Naive thymus-derived CD4-positive, alpha-beta T cell (primary cell): ENCODE measurements around the gene GUK1. TPM values are rescaled to one million over a fixed set of nuclear protein-coding genes. Genes with fewer than 3 reads are reported as not detected.

Experiments used
- ATAC-seq: fragments of 150-1000 bp; cut with Tn5 transposase; 2 replicates; pipeline ENCODE4 v1.10.0; 2021; ENCODE audit warnings: mild to moderate bottlenecking, moderate library complexity
- CTCF ChIA-PET: fragments of 350-600 bp; sonication (Branson Sonifier 250); formaldehyde crosslinking; loops from one replicate; lab custom pipeline; 2021; ENCODE audit warnings: antibody characterized with exemption; lab: Charles Lee
- POLR2A ChIA-PET: fragments of 350-600 bp; sonication (Branson Sonifier 250); formaldehyde crosslinking; loops from one replicate; lab custom pipeline; 2021; ENCODE audit warnings: antibody characterized with exemption, inconsistent platforms; lab: Charles Lee
- DNase-seq, 9 donors: peaks; one replicate each; pipeline versions ENCODE4 v3.0.0 to v3.0.0-alpha.2; 2020 to 2022; ENCODE audit warnings: mixed read lengths in 1 of 9
- H3K27ac ChIP-seq: one replicate; pipeline ENCODE4 v1.7.0; 2013; ENCODE audit warnings: mild to moderate bottlenecking, low read depth, low read length, moderate library complexity
- H3K27me3 ChIP-seq, 2 donors: one replicate each; pipeline ENCODE4 v1.7.0; 2013; ENCODE audit warnings: low read length in 2 of 2, mild to moderate bottlenecking in 2 of 2, moderate library complexity in 2 of 2; ENCODE audit not compliant: control insufficient read depth in 2 of 2, insufficient read depth in 2 of 2
- H3K36me3 ChIP-seq, 3 experiments: 1 replicate in 2 of 3; 2 replicates in 1 of 3; pipeline ENCODE4 v1.7.0; 2013; ENCODE audit warnings: low read length in 3 of 3, mild to moderate bottlenecking in 3 of 3, moderate library complexity in 1 of 3; ENCODE audit not compliant: insufficient read depth in 3 of 3, control insufficient read depth in 2 of 3
- H3K4me1 ChIP-seq, 2 donors: one replicate each; pipeline ENCODE4 v1.7.0; 2013; ENCODE audit warnings: low read length in 2 of 2, mild to moderate bottlenecking in 2 of 2, moderate library complexity in 1 of 2; ENCODE audit not compliant: control insufficient read depth in 2 of 2, insufficient read depth in 2 of 2
- H3K4me3 ChIP-seq: 2 replicates; pipeline ENCODE4 v1.7.0; 2013; ENCODE audit warnings: mild to moderate bottlenecking, low read length
- H3K9me3 ChIP-seq, 3 experiments: 1 replicate in 2 of 3; 2 replicates in 1 of 3; pipeline ENCODE4 v1.7.0; 2013; ENCODE audit warnings: low read length in 3 of 3; ENCODE audit not compliant: control insufficient read depth in 2 of 3
- H3K27ac Mint-ChIP-seq, 9 donors: one replicate each; pipeline ENCODE4 v1.8.0; 2020 to 2022; ENCODE audit warnings: mixed read lengths in 9 of 9, mild to moderate bottlenecking in 8 of 9, moderate library complexity in 5 of 9, inconsistent platforms in 2 of 9
- H3K27me3 Mint-ChIP-seq, 5 donors: one replicate each; pipeline ENCODE4 v1.8.0; 2021 to 2022; ENCODE audit warnings: mixed read lengths in 5 of 5, mild to moderate bottlenecking in 1 of 5
- H3K36me3 Mint-ChIP-seq, 5 donors: one replicate each; pipeline ENCODE4 v1.8.0; 2020 to 2022; ENCODE audit warnings: mixed read lengths in 5 of 5, mild to moderate bottlenecking in 3 of 5, inconsistent platforms in 1 of 5
- H3K4me1 Mint-ChIP-seq, 7 donors: one replicate each; pipeline ENCODE4 v1.8.0; 2020 to 2022; ENCODE audit warnings: mixed read lengths in 7 of 7, mild to moderate bottlenecking in 3 of 7, inconsistent platforms in 1 of 7
- H3K4me3 Mint-ChIP-seq, 10 donors: one replicate each; pipeline ENCODE4 v1.8.0; 2020 to 2022; ENCODE audit warnings: mild to moderate bottlenecking in 10 of 10, mixed read lengths in 10 of 10, moderate library complexity in 6 of 10, inconsistent platforms in 2 of 10
- H3K9me3 Mint-ChIP-seq, 11 donors: one replicate each; pipeline ENCODE4 v1.8.0; 2020 to 2022; ENCODE audit warnings: mixed read lengths in 11 of 11, mild to moderate bottlenecking in 4 of 11, inconsistent platforms in 1 of 11, moderate library complexity in 1 of 11
- intact Hi-C, 2 donors: fragments of 100-400 bp; cut with micrococcal nuclease; formaldehyde crosslinking; loops; one replicate each; pipeline ENCODE4 v1.15.1; 2023
- polyA plus RNA-seq, 2 donors: library from polyadenylated mRNA; unstranded; fragments of 300-500 nt; fragmentation: Illumina TruSeq; gene quantifications; one replicate each; pipeline ENCODE4 v1.2.3, GENCODE V29; 2021
- total RNA-seq, 6 experiments: library from RNA in 5 of 6; stranded (reverse) in 5 of 6; gene quantifications; 1 replicate in 5 of 6; 2 replicates in 1 of 6; pipeline ENCODE4 v1.2.3 and lab custom pipeline; 2021 to 2026

GUK1 gene
- total and polyA plus RNA-seq, 7 experiments from 2014 or later = 145 to 315 (median 279) TPM

DNA sequence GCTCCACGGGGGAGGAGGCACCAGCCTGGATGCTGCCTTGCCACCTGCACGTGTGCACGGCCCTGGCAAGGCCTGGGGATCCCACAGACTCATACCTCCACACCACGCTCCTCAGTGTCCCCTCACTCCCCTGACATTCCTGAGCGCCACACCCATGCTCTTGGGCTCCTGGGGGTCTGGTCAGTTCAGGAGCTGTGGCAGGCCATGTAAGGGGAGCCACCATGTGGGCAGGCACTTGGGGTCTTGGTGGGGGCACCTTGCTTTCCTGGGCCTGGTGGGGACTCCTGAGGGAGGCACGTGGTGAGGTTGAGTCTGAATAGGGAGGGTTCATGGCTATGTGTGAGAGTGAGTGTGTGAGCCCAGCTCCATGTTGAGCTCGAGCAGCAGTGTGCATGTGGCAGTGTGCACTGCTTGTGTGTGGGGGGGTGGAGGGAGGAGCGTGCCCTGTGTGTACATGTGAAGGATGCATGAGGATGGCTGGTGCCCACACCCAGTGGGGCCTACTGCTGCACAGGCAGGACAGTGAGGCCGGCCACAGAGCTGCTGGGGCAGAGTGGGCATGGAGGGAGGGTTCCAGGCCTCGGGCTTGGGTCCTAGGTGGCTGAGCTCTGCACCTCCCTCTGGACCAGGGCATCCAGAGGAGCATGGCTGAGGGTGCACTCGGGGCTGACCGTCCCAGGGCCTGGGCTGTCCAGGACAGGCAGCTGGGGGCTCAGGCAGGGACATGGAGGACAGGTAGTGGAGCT lies 11.3 kb downstream of the GUK1 start:
- Mint-ChIP-seq H3K9me3 (peaks cover 0 to 1% (median 0%) of the 10 kb centered on the region in 11 donors), H3K27ac (peak overlapping the region in 6 of 9 donors; percentile 26 to 81 (median 62)), H3K4me3 (no peak overlapping the region), H3K4me1 (peaks cover 0 to 19% (median 12%) of the 10 kb centered on the region in 7 donors), H3K36me3 (no peaks in the 10 kb centered on the region), H3K27me3 (no peaks in the 10 kb centered on the region)
- H3K27me3 ChIP-seq = no peaks in the 10 kb centered on the region
- ChIA-PET CTCF (interaction anchor here (0.8 to 1.1 kb wide), 2 partner anchors 15 to 41 kb away, joined by 3 read pairs; no protein-coding TSS in a partner anchor), POLR2A (interaction anchor here (0.5 kb wide), 1 partner anchor 24 kb away, joined by 3 read pairs; no protein-coding TSS in a partner anchor)
- peak in 1 of 9 donors; percentile 7 for DNase-seq
- H3K27ac ChIP-seq = no peak overlapping the region
- no peaks in the 10 kb centered on the region for H3K9me3 ChIP-seq
- intact Hi-C loops = no loop called here
- peak; percentile 12 for ATAC-seq
- H3K36me3 ChIP-seq = peaks cover 0 to 38% (median 8%) of the 10 kb centered on the region in 3 experiments
- H3K4me3 ChIP-seq = no peak overlapping the region
- no peaks in the 10 kb centered on the region for H3K4me1 ChIP-seq

DNA sequence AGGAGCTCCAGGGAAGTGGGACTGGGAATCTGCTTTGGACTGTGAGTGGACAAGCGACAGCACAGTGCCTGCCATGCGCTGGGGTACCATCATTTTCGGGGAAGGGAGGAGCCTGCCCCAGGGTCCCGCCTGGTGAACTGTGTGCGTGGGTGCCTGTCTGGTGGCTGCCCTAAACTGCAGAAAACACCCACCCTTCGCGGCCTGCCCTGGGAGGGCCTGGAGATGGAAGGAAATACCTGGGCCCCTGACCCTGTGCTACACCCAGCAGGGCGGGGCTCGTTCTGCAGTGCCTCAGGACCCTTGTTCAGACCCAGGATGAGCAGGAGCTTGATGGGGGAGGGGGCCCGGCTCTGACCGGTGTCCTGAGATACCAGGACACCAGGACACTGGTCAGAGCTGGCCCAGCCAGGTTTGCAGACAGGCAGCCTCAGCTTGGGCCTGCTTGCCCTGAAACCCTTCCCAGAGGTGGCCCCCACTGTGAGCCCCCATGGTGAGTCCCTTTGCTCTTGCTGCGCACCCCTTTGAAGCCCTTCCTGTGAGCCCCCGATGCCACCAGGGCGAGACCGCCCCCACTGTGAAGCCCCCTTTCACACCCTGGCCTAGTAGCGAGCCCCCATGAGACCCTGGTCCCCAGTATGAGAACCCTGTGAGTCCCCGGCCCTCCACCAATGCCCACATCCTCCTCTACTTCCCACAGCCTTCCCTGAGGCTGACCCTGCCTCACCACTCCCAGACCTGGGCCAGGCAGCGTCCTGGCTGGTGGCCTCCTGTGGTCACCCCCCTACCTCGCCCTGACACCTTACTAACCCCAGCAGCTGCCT lies 12.2 kb downstream of the GUK1 start:
- H3K27me3 Mint-ChIP-seq = no peaks in the 10 kb centered on the region
- ChIA-PET POLR2A (interaction anchor here (0.7 kb wide), 1 partner anchor 14 kb away, joined by 3 read pairs; no protein-coding TSS in a partner anchor), CTCF (interaction anchor here (0.8 to 1.3 kb wide), 3 partner anchors 10 to 42 kb away, joined by 3 to 5 read pairs (median 3); no protein-coding TSS in a partner anchor)
- ATAC-seq = no peak
- Histone ChIP-seq H3K27ac (no peak overlapping the region), H3K4me3 (no peak overlapping the region), H3K4me1 (peaks cover 0 to 7% of the 10 kb centered on the region in 2 donors), H3K27me3 (no peaks in the 10 kb centered on the region), H3K9me3 (no peaks in the 10 kb centered on the region), H3K36me3 (peaks cover 0 to 29% (median 7%) of the 10 kb centered on the region in 3 experiments)
- DNase-seq = peak in 1 of 9 donors; percentile 10
- peaks cover 0 to 20% (median 12%) of the 10 kb centered on the region in 7 donors for H3K4me1 Mint-ChIP-seq
- no peaks in the 10 kb centered on the region for H3K36me3 Mint-ChIP-seq
- peak overlapping the region in 3 of 9 donors; percentile 36 to 87 (median 66) for H3K27ac Mint-ChIP-seq
- intact Hi-C loops = no loop called here
- no peak overlapping the region for H3K4me3 Mint-ChIP-seq
- peaks cover 0 to 1% (median 0%) of the 10 kb centered on the region in 11 donors for H3K9me3 Mint-ChIP-seq

GRCh38 chr1:228152918-228153258 lies 12.8 kb downstream of the GUK1 start:
- no peaks in the 10 kb centered on the region for H3K36me3 Mint-ChIP-seq
- ChIA-PET CTCF (interaction anchor here (1.3 kb wide), 1 partner anchor 9 kb away, joined by 5 read pairs; no protein-coding TSS in a partner anchor), POLR2A (interaction anchor here (0.7 to 1.1 kb wide), 2 partner anchors 9 to 13 kb away, joined by 3 read pairs; no protein-coding TSS in a partner anchor)
- no peaks in the 10 kb centered on the region for H3K27me3 Mint-ChIP-seq
- intact Hi-C loops = no loop called here
- peaks cover 0 to 20% (median 12%) of the 10 kb centered on the region in 7 donors for H3K4me1 Mint-ChIP-seq
- Histone ChIP-seq H3K4me1 (peaks cover 0 to 7% of the 10 kb centered on the region in 2 donors), H3K4me3 (no peak overlapping the region), H3K9me3 (no peaks in the 10 kb centered on the region), H3K27ac (no peak overlapping the region), H3K36me3 (peaks cover 0 to 23% (median 2%) of the 10 kb centered on the region in 3 experiments), H3K27me3 (no peaks in the 10 kb centered on the region)
- H3K4me3 Mint-ChIP-seq = no peak overlapping the region
- H3K27ac Mint-ChIP-seq = peak overlapping the region in 4 of 9 donors; percentile 17 to 87 (median 51)
- ATAC-seq (no peak), DNase-seq (peak in 1 of 9 donors; percentile 1)
- H3K9me3 Mint-ChIP-seq = peaks cover 0 to 1% (median 0%) of the 10 kb centered on the region in 11 donors

- Histone ChIP-seq H3K36me3 (peaks cover 0 to 10% (median 0%) of the 10 kb centered on the region in 3 experiments), H3K27me3 (no peaks in the 10 kb centered on the region), H3K4me1 (peaks cover 0 to 7% of the 10 kb centered on the region in 2 donors), H3K27ac (peak overlapping the region; percentile 27), H3K9me3 (no peaks in the 10 kb centered on the region), H3K4me3 (no peak overlapping the region)
- peak overlapping the region in 6 of 9 donors; percentile 24 to 89 (median 74) for H3K27ac Mint-ChIP-seq
- H3K27me3 Mint-ChIP-seq = no peaks in the 10 kb centered on the region
- H3K4me1 Mint-ChIP-seq = peaks cover 0 to 20% (median 12%) of the 10 kb centered on the region in 7 donors
- DNase-seq (peak in 1 of 9 donors; percentile 3), ATAC-seq (no peak)
- intact Hi-C loops = no loop called here
- no peaks in the 10 kb centered on the region for H3K36me3 Mint-ChIP-seq
- peak overlapping the region in 1 of 10 donors; percentile 12 for H3K4me3 Mint-ChIP-seq
- CTCF ChIA-PET = interaction anchor here (1.4 kb wide), 1 partner anchor 14 kb away, joined by 3 read pairs; no protein-coding TSS in a partner anchor
- peaks cover 0 to 1% (median 0%) of the 10 kb centered on the region in 11 donors for H3K9me3 Mint-ChIP-seq
- POLR2A ChIA-PET = interaction anchor here (1.1 kb wide), 1 partner anchor 11 kb away, joined by 3 read pairs; no protein-coding TSS in a partner anchor
These were observed 14.1 kb downstream of the GUK1 start for GRCh38 chr1:228154021-228154669.

DNA sequence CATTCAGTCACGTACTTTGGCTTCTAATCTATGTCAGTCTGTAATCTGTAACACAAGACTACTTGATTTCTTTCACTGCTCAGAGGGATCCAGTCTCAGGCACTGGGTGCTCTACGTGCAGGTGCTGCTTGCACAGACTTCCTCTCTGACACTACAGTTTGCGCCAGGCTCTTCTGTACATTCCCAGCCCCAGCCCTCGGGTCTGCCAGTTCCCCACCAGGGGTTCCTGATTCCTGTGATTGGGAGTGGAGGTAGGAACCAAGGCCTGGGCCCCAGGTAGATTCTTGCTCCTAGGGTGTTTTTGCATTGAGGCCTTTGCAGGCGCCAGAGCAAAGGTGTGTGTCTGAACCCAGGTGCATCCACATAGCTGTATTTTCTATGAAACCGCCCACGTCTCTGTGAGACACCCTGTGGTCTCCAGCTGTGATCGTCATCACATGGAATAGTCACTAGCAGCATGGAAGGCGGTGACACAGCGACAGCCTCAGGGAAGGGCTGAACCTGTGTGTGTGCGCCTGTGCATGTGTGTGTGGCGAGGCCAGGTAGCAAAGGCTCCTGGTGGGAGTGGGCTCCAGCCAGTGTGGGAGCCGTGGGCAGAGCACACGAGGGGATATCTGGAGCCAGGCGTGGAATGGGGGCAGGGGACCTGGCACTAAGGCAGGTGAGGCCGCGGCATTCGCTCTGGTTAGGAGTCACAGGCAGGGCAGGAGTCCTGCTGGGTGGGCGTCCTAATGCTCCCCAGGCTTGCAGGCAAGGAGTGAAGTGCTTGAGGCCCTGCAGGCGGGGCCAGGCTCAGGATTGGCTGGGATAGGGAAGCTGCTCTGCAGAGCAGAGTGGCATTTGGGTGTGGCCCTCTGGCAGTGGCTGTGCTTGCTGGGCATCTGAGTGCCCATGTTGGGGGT lies 14.8 kb downstream of the GUK1 start:
- Histone ChIP-seq H3K9me3 (no peaks in the 10 kb centered on the region), H3K4me3 (no peak overlapping the region), H3K27ac (peak overlapping the region; percentile 27), H3K36me3 (peaks cover 0 to 3% (median 0%) of the 10 kb centered on the region in 3 experiments), H3K4me1 (peaks cover 0 to 7% of the 10 kb centered on the region in 2 donors), H3K27me3 (no peaks in the 10 kb centered on the region)
- peak overlapping the region in 7 of 9 donors; percentile 24 to 89 (median 64) for H3K27ac Mint-ChIP-seq
- H3K4me3 Mint-ChIP-seq = peak overlapping the region in 3 of 10 donors; percentile 12 to 47 (median 31)
- peaks cover 0 to 1% (median 0%) of the 10 kb centered on the region in 11 donors for H3K9me3 Mint-ChIP-seq
- CTCF ChIA-PET = interaction anchor here (1.4 kb wide), 1 partner anchor 13 kb away, joined by 3 read pairs; no protein-coding TSS in a partner anchor
- POLR2A ChIA-PET = interaction anchor here (2.9 kb wide), 1 partner anchor 11 kb away, joined by 19 read pairs; the partner anchor contains the start of gene IBA57
- no peaks in the 10 kb centered on the region for H3K36me3 Mint-ChIP-seq
- DNase-seq (peak in 1 of 9 donors; percentile 42), ATAC-seq (no peak)
- H3K27me3 Mint-ChIP-seq = no peaks in the 10 kb centered on the region
- peaks cover 0 to 20% (median 12%) of the 10 kb centered on the region in 7 donors for H3K4me1 Mint-ChIP-seq
- intact Hi-C loops = no loop called here
